Smooth muscle cell (in vitro differentiated cells): ENCODE measurements around the gene GRM7. TPM values are rescaled to one million over a fixed set of nuclear protein-coding genes. Genes with fewer than 3 reads are reported as not detected.

Experiments used
- DNase-seq: peaks from one replicate; lab custom pipeline; 2025; ENCODE audit not compliant: unreplicated experiment; lab: John Stamatoyannopoulos, UW
- H2AFZ ChIP-seq: fragments of 200-600 bp; sonication (generic); 2 replicates; pipeline ENCODE4 v1.6.0; 2016; ENCODE audit warnings: antibody characterized with exemption, low read depth, mild to moderate bottlenecking
- H3F3A ChIP-seq: fragments of 200-600 bp; sonication (generic); 2 replicates; pipeline ENCODE4 v1.6.0; 2017; ENCODE audit warnings: antibody characterized with exemption, low read depth
- H3K27ac ChIP-seq: fragments of 200-600 bp; sonication (generic); 2 replicates; pipeline ENCODE4 v1.5.1; 2016; ENCODE audit warnings: low read depth, mild to moderate bottlenecking
- H3K27me3 ChIP-seq: fragments of 200-600 bp; sonication (generic); 2 replicates; pipeline ENCODE4 v1.6.1; 2016; ENCODE audit warnings: low read depth, mild to moderate bottlenecking
- H3K36me3 ChIP-seq: fragments of 200-600 bp; sonication (generic); 2 replicates; pipeline ENCODE4 v1.5.1; 2016; ENCODE audit warnings: low read depth
- H3K4me1 ChIP-seq: fragments of 200-600 bp; sonication (generic); 2 replicates; pipeline ENCODE4 v1.5.1; 2016; ENCODE audit warnings: low read depth
- H3K4me2 ChIP-seq: fragments of 200-600 bp; sonication (generic); 2 replicates; pipeline ENCODE4 v1.6.0; 2016; ENCODE audit warnings: mild to moderate bottlenecking
- H3K4me3 ChIP-seq: fragments of 200-600 bp; sonication (generic); 2 replicates; pipeline ENCODE4 v1.5.1; 2016; ENCODE audit warnings: mild to moderate bottlenecking
- H3K79me2 ChIP-seq: fragments of 200-600 bp; sonication (generic); 2 replicates; pipeline ENCODE4 v1.6.0; 2016; ENCODE audit warnings: low read depth, mild to moderate bottlenecking
- H3K9ac ChIP-seq: fragments of 200-600 bp; sonication (generic); 2 replicates; pipeline ENCODE4 v1.6.0; 2016; ENCODE audit warnings: low read depth
- H3K9me3 ChIP-seq: fragments of 200-600 bp; sonication (generic); replicated peaks from 2 replicates; pipeline ENCODE4 v1.5.1; 2016; ENCODE audit warnings: low read depth
- H4K20me1 ChIP-seq: fragments of 200-600 bp; sonication (generic); 2 replicates; pipeline ENCODE4 v1.6.0; 2016; ENCODE audit warnings: low read depth
- CTCF ChIP-seq: fragments of 200-600 bp; sonication (generic); IDR thresholded peaks from 2 replicates; pipeline ENCODE4 v1.5.1; 2017; ENCODE audit warnings: borderline replicate concordance, mild to moderate bottlenecking, antibody characterized with exemption; ENCODE audit not compliant: insufficient read depth, poor library complexity, severe bottlenecking
- WGBS: methylation state at CpG from one replicate; pipeline ENCODE4 v1.1.7; 2016; ENCODE audit warnings: low lambda C conversion rate; 5-methylcytosine and 5-hydroxymethylcytosine counted together
- polyA plus RNA-seq: library from polyadenylated mRNA; unstranded; fragments of >200 nt; fragmentation: Nextera tagmentation; extraction: Ambion mirVana; gene quantifications from 2 replicates; pipeline ENCODE4 v1.2.1, GENCODE V29; 2016
- total RNA-seq: library from RNA; depleted of rRNA; stranded (reverse); fragments of >200 nt; gene quantifications from 2 replicates; pipeline ENCODE4 v1.2.3, GENCODE V29; 2014

GRM7 gene
- total and polyA plus RNA-seq, 2 experiments from 2014 or later: not detected

- Histone ChIP-seq H3K79me2 (no peaks in the 10 kb centered on the region), H3K27ac (no peak overlapping the region), H3F3A (no peaks in the 10 kb centered on the region), H3K9ac (no peak overlapping the region), H2AFZ (no peak overlapping the region), H3K4me3 (no peak overlapping the region), H3K27me3 (no peaks in the 10 kb centered on the region), H3K4me1 (no peaks in the 10 kb centered on the region), H3K4me2 (no peak overlapping the region), H4K20me1 (no peaks in the 10 kb centered on the region), H3K9me3 (no peaks in the 10 kb centered on the region), H3K36me3 (no peaks in the 10 kb centered on the region)
- 85% methylated on average over 2 of the region's 2 CpGs for WGBS
- DNase-seq: no peak
- TF ChIP-seq CTCF: no peak
Observed at GRCh38 chr3:7700539-7700938, 839.6 kb downstream of the GRM7 start.

GRCh38 chr3:7700977-7701376, 840.1 kb downstream of the GRM7 start:
- Histone ChIP-seq H3K79me2 (no peaks in the 10 kb centered on the region), H3F3A (no peaks in the 10 kb centered on the region), H3K4me2 (no peak overlapping the region), H3K27ac (no peak overlapping the region), H3K36me3 (no peaks in the 10 kb centered on the region), H3K4me3 (no peak overlapping the region), H4K20me1 (no peaks in the 10 kb centered on the region), H2AFZ (no peak overlapping the region), H3K27me3 (no peaks in the 10 kb centered on the region), H3K9me3 (no peaks in the 10 kb centered on the region), H3K4me1 (no peaks in the 10 kb centered on the region), H3K9ac (no peak overlapping the region)
- no peak for DNase-seq
- TF ChIP-seq CTCF: no peak
- 97% methylated on average over 6 of the region's 6 CpGs for WGBS

- no peak for DNase-seq
- WGBS: 81% methylated on average over 3 of the region's 3 CpGs
- no peaks in the 10 kb centered on the region for H3K27me3 ChIP-seq
Observed at GRCh38 chr3:7707187-7707586, 846.3 kb downstream of the GRM7 start.

More at GRCh38 chr3:7707187-7707586, 846.3 kb downstream of the GRM7 start:
- no peak for TF ChIP-seq CTCF
- Histone ChIP-seq H3K4me1 (no peaks in the 10 kb centered on the region), H2AFZ (no peak overlapping the region), H3K4me3 (no peak overlapping the region), H3K79me2 (no peaks in the 10 kb centered on the region), H4K20me1 (no peaks in the 10 kb centered on the region), H3K4me2 (no peak overlapping the region), H3K9ac (no peak overlapping the region), H3K36me3 (no peaks in the 10 kb centered on the region), H3F3A (no peaks in the 10 kb centered on the region), H3K27ac (no peak overlapping the region), H3K9me3 (no peaks in the 10 kb centered on the region)
